Stimulated activated CD8-positive, alpha-beta memory T cell treated with anti-CD3 and anti-CD28 coated beads, Interleukin-4, amount 100 ng/mL, for 24 hours (primary cell): ENCODE data around the gene MFSD6.
"Not testable (repeated sequence)": the region's sequence is repeated elsewhere in the genome, so short reads cannot be mapped to it uniquely, and the experiment has no call there.

Experiments
- DNase-seq: peaks from one replicate; pipeline ENCODE4 v3.0.0-alpha.2; 2020; ENCODE audit warnings: low read depth

MFSD6 gene

DNA sequence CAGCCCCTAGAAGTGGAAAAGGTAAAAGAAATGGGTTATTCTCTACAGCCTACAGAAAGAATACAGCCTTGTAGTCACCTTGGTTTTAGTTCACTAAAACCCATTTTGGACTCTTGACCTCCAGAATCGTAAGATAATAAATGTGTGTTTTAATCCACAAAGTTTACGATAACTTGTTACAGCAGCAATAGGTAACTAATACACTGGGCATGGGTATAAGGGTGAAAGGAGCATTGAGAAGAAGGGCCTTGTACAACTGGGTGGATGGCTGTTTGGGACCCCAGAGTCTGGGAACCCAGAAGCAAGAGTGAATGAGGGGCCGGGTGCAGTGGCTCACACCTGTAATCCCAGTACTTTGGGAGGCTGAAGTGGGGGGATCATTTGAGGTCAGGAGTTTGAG, 2.2 kb upstream of the MFSD6 start:
- DNase-seq: no peak

GRCh38 chr2:190406805-190407204, 1.4 kb upstream of the MFSD6 start:
- DNase-seq: no peak

DNA sequence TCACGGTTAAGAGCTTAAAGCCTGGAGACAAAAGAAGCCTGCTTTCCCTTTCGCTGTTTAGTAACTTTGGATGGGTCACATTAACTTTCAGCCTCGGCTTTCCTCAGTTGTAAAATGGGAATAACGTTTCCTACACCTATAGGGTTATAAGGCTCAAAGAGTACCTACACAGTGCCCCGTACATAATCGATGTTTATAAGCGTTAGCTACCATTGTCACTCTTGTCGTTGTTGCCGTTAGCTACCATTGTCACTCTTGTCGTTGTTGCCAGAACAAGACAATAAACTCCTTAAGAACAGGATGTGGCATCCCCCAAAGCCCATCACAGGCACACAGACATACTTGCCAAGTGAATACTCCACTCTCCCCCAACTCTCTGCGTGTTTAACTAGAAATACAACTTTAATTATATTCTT, 901 bp upstream of the MFSD6 start:
- DNase-seq: no peak

DNA sequence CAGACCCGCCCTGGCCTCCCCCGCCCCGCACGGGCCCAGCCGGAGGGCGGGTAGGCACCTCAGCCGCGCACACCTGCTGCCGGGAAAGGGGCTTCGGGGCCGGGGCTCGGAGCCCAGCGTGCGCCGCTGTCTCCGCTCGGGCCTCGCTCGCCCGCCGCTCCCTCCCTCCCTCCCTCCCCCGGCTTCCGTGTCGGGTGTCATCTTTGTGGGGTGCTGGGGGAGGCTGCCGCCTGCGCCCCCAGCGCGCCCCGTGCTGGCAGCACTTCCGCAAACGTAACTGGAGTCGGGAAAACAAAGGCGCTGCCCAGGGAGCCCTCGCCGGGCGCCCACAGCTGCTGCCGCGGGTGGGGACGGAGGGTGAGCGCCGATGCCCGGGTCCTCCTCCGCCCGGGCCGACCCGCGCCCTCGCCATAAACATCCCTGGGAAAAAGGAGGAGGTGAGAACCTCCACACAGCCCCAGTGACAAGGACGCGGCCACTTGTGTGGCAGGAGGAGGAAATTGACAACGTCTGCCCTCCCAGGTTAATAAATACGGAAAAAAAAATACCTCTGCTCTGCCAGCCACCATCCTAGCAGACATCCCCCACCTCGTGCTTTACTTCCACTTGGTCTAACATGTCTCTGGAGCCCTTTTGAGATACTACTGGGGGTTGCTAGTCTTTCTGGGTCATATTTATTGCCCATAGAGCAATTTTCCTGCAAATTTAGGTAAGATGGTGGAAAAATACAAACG, 550 bp downstream of the MFSD6 start:
- DNase-seq: peak; percentile 57

DNA sequence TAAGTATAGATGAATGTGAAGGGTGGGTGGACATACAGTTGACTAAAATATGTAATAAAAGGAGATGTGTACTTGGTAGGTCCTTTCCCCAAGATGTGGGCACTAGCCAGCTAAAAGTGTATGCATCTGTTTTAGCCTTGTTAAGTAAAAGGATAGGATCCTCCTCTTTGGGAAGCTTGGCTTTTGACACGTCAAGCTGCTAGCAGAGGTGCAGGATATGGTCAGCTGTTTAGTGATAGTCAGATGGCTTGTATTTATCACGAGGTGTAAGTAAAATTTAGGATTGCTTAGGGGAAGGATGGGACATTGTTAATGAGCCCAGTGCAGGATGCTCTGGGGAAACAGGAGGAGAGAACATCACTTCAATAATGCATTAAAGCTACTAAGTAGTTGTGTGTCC, 1.5 kb downstream of the MFSD6 start:
- DNase-seq: no peak

DNA sequence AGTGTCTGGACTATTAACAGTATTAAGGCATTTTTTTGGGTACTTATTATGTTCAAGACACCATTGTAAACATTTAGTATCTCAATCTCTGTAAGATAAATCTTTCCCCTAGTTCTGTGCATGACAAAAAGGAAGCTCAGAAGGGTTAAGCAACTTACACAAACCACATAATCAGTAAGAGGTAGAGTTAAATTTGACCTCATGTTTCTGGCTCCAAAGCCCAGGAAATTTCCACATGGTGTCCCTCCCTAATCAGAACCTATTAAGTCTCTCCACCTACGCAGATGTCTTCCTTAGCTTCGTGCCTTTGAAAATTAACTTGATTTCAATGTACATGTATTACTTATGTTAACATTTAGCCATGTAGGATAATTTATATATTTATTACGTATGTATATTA, 2.0 kb downstream of the MFSD6 start:
- DNase-seq: no peak

DNA sequence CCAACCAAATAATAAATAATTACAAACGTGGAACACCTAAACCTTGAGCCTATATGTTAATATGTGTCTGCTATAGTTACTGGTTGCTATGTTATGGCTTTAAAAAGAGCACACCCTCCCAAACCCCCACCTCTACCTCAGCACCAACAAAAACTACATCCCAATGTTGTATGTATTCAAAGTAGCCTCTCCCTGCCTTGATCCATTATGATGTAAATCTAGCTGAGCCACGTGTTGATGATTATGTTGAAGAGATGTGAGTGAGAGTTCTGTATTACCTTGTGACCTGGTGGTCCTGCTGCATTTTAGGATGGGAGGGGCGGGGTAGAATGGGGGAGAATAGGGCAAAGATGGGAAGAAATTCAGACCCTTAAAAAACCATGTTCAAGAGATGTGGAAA, 4.8 kb downstream of the MFSD6 start:
- DNase-seq: no peak

GRCh38 chr2:190413421-190413820, 5.3 kb downstream of the MFSD6 start:
- DNase-seq: no peak

DNA sequence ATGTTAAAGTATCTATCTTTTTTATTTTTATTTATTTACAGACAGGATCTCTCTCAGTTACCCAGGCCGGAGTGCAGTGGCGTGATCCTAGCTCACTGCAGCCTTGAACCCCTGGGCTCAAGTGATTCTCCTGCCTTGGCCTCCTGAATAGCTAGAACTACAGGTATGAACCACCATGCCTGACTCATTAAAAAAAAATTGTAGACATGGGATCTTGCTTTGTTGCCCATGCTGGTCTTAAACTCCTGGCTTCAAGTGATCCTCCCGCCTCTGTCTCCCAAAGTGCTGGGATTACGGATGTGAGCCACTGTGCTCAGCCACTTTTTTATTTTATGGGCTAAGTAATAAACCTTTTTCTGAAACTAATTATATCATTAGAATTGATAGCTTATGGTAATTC, 7.1 kb downstream of the MFSD6 start:
- DNase-seq: no peak

DNA sequence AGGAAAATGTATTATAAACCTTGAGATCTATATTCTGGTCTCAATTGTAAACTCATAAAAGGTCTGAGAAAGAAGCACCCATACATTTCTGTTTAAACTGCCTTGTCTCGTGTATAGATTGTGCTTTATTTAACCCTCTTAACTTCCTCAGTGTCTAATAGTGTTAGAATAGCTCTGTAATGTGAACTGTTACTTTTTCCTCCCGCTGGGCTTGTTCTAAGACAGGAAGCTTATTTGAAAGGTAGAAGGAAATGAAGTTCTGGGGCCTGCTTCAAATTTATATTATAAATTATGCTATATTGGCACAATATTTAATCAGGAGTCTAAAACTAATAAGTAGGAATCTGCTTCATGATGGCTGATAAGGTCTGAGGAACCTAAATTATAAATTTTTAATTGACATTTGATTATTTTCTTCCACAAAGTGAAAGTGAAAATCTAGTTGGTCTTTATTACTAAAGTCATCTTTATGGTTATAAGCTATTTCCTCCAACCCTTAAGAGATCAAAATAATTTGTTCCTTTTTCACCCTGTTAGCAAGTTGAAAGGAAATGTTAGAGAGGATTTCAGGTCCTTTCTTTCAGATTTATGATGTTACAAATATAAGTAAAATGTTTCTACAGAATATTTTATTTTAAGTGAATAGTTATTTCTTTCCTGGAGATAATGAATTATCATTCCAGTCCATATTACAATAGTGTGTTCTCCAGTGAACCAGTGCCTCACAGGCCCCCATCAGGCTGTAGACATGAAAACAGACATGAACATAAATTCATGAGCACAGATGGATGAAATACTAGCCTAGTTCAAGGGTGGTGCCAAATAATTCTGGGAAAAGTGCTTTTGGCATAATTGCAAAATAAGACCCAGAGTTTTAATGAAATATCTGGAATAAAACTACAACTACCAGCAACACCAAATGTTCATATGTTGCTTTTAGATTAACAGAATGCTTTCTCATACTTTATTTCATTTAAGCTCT, 7.9 kb downstream of the MFSD6 start:
- DNase-seq: no peak

GRCh38 chr2:190417045-190417842, 9.1 kb downstream of the MFSD6 start:
- no peak for DNase-seq

DNA sequence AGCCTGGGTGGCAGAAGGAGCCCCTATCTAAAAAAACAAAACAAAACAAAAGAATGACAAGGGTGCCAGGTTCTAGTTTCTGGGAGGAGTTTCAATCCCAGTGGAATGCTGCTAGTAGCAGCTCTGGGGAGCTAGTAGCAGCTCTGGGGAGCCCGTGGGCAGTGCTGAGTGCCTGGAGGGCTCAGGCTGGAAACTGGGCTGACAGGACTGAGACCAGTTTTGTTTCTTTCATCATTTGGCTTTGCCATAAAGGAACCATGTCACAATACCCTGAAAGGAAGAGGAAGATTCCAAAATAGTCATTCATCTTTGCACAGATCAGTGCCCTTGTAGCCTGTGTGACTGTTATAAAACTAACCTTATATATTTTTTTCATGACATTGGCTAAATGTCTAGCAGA, 10.6 kb downstream of the MFSD6 start:
- no peak for DNase-seq

DNA sequence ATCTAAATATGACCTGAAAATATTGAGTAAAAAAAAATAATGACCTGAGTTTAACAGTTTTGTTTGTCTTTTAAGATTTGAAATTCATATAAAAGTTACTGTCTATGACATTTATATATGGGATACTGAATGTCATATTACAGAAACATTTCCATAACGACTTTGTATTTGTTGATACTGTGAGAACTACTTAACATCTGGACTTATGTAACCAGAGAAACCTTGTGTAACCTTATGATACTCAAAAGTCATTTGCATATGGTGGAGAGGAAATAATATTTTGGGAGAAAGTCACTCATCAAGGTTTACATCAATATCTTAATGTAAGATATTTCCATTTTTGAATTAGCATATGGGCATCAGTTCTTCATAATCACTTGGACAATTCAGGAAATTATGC, 12.6 kb downstream of the MFSD6 start:
- DNase-seq: no peak

- no peak for DNase-seq
Observed at GRCh38 chr2:190425221-190425866, 17.2 kb downstream of the MFSD6 start.

DNA sequence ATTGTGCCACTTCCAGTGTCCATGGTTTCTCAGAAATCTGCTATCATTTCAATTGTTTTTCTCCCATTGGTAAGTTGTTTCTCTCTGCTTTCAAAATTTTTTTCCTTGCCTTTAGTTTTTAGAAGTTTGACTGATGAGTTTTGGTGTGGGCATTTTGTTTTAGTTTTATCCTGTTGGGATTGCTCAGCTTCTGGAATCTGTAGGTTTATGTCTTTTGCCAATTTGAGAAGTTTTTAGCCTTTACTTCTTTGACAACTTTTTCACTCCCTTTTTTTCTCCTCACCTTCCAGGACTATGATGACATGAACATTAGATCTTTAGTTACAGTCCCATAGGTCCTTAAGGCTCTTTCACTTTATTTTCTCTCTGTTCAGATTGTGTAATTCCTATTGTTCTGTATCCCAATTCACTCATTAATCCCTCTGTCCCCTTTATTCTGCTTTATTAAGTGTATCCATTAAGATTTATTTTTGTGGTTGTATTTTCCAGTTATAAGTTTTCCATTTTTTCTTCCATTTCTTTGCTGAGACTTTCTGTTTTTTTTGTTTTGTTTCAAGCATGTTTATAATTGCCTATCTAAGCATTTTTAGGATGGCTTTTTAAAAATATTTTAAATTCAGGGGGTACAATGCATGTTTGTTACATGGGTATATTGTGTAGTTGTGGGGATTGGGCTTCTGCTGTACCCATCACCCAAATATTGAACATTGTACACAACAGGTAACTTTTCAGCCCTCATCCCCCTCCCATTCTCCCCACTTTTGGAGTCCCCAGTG, 17.9 kb downstream of the MFSD6 start:
- no peak for DNase-seq

DNA sequence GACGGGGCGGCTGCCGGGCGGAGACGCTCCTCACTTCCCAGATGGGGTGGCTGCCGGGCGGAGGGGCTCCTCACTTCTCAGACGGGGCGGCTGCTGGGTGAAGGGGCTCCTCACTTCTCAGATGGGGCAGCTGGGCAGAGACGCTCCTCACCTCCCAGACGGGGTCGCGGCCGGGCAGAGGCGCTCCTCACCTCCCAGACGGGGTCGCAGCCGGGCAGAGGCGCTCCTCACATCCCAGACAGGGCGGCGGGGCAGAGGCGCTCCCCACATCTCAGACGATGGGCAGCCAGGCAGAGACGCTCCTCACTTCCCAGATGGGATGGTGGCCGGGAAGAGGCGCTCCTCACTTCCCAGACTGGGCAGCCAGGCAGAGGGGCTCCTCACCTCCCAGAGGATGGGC, 22.7 kb downstream of the MFSD6 start:
- not testable (repeated sequence) for DNase-seq

GRCh38 chr2:190431907-190432306, 23.8 kb downstream of the MFSD6 start:
- DNase-seq: no peak

GRCh38 chr2:190432567-190433231, 24.5 kb downstream of the MFSD6 start:
- DNase-seq: no peak

DNA sequence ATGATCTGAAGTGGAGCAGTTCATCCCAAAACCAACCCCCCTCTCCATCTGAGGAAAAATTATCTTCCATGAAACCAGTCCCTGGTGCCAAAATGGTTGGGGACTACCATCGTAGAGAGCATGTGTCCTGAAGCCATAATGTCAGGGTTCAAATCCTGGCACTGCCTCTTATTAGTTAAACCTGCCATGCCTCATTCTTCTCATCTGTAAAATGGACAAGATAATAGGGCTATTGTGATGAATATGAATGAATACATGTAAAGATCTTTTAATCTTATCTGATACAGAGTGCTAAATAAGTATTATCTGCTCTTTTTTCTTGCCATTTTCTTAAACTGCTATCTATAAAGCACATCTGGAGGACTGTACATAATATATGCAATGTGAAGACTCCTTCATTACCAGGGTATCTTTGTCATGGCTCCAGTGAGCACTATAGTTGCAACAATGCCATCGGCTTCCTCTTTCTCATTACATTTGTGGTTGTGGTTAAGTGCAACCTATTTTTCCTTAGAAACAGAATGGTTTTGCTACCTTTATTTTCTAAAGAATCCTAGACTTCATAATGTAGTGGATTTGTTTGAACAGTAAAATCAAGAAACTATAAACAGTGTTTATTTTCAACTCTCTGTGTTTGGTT, 27.0 kb downstream of the MFSD6 start:
- no peak for DNase-seq

- DNase-seq: no peak
Observed at GRCh38 chr2:190436557-190436956, 28.4 kb downstream of the MFSD6 start.
